K562 (cell line): ENCODE results near the gene CENPX. TPM values are rescaled to one million over a fixed set of nuclear protein-coding genes. Genes with fewer than 3 reads are reported as not detected.

ENCODE experiments used
- ATAC-seq: fragments of 200-7000 bp; cut with Tn5 transposase; 3 replicates; pipeline ENCODE4 v1.9.1; 2020; ENCODE audit warnings: moderate library complexity
- BruUV-seq: library from RNA; stranded (reverse); fragments of 400-500 nt; replicated peaks from 2 replicates; lab custom pipeline; 2021; lab: Mats Ljungman, UMichigan
- CTCF ChIA-PET: fragments of 300-600 bp; formaldehyde crosslinking; extraction: SDS; loops from one replicate; lab custom pipeline; 2021; ENCODE audit warnings: low intra/inter-chr PET ratio; lab: Yijun Ruan, JAX
- POLR2A ChIA-PET: fragments of 300-600, 350-650 bp; sonication (Branson Sonifier 250); formaldehyde crosslinking; extraction: SDS; loops from one replicate; lab custom pipeline; 2021; ENCODE audit warnings: antibody characterized with exemption, inconsistent platforms; lab: Yijun Ruan, JAX
- DNase-seq, 4 experiments: peaks; one replicate each; pipeline versions ENCODE4 v3.0.0 to v3.0.0-alpha.2; 2011 to 2018; ENCODE audit warnings: low spot score in 3 of 4, mixed read lengths in 3 of 4; ENCODE audit errors: extremely low read depth in 1 of 4
- FAIRE-seq: peaks from 2 replicates; lab custom pipeline; 2011; peaks lifted over from hg19 to GRCh38; lab: Jason Lieb, UNC
- H2AFZ ChIP-seq: 2 replicates; pipeline ENCODE4 v1.6.0; 2011; ENCODE audit warnings: low read depth, low read length, control low read depth, inconsistent platforms
- H3K27ac ChIP-seq: fragments of 200-600 bp; 3 replicates; pipeline ENCODE4 v1.8.0; 2011; ENCODE audit warnings: low read depth, mild to moderate bottlenecking, control low read depth, inconsistent platforms, low read length, moderate library complexity, mixed read lengths; ENCODE audit errors: extremely low read depth
- H3K27me3 ChIP-seq, 2 experiments: fragments of 300-600 bp in 1 of 2; 2 replicates in 1 of 2; 3 replicates in 1 of 2; pipeline versions ENCODE4 v1.6.0 to v1.8.0; 2011; ENCODE audit warnings: inconsistent platforms in 2 of 2, low read length in 2 of 2, mild to moderate bottlenecking in 1 of 2, mixed read lengths in 1 of 2, moderate library complexity in 1 of 2; ENCODE audit not compliant: control insufficient read depth in 2 of 2, insufficient read depth in 2 of 2
- H3K36me3 ChIP-seq: fragments of 300-600 bp; 3 replicates; pipeline ENCODE4 v1.8.0; 2011; ENCODE audit warnings: mild to moderate bottlenecking, low read length, inconsistent platforms; ENCODE audit not compliant: control insufficient read depth, insufficient read depth
- H3K4me1 ChIP-seq, 2 experiments: fragments of 200-600 bp in 1 of 2; replicated peaks in 1 of 2; 2 replicates in 1 of 2; 3 replicates in 1 of 2; pipeline versions ENCODE4 v1.5.1 to v1.8.0; 2011; ENCODE audit warnings: inconsistent platforms in 2 of 2, low read length in 2 of 2, mild to moderate bottlenecking in 1 of 2, mixed read lengths in 1 of 2, moderate library complexity in 1 of 2; ENCODE audit not compliant: control insufficient read depth in 2 of 2, insufficient read depth in 2 of 2
- H3K4me2 ChIP-seq: 2 replicates; pipeline ENCODE4 v1.6.1; 2011; ENCODE audit warnings: low read length, control low read depth, inconsistent platforms, mixed read lengths; ENCODE audit not compliant: insufficient read depth
- H3K4me3 ChIP-seq: fragments of 200-600 bp; sonication (generic), shearing (Covaris generic); 2 replicates; pipeline ENCODE4 v1.5.1; 2016; ENCODE audit warnings: control low read depth, inconsistent platforms
- H3K79me2 ChIP-seq: fragments of 200-600 bp; 3 replicates; pipeline ENCODE4 v1.8.0; 2011; ENCODE audit warnings: low read length, inconsistent platforms; ENCODE audit not compliant: control insufficient read depth, insufficient read depth
- H3K9ac ChIP-seq, 2 experiments: 2 replicates each; pipeline versions ENCODE4 v1.6.0 to v1.6.1; 2011; ENCODE audit warnings: low read depth in 2 of 2, low read length in 2 of 2, control low read depth in 1 of 2, inconsistent platforms in 1 of 2, mild to moderate bottlenecking in 1 of 2, mixed read lengths in 1 of 2; ENCODE audit not compliant: insufficient read depth in 1 of 2
- H3K9me1 ChIP-seq: one replicate; pipeline ENCODE4 v1.6.0; 2011; ENCODE audit warnings: inconsistent platforms, mild to moderate bottlenecking, low read length, moderate library complexity; ENCODE audit not compliant: control insufficient read depth, insufficient read depth
- H3K9me3 ChIP-seq: replicated peaks from 2 replicates; pipeline ENCODE4 v1.5.1; 2011; ENCODE audit warnings: low read depth, low read length, inconsistent platforms; ENCODE audit not compliant: control insufficient read depth, insufficient read depth
- H4K20me1 ChIP-seq: replicated peaks from 2 replicates; pipeline ENCODE4 v1.6.1; 2011; ENCODE audit warnings: low read length, inconsistent platforms, mixed read lengths; ENCODE audit not compliant: control insufficient read depth, insufficient read depth
- DMBX1 ChIP-seq: fragments of 250-450 bp; sonication (Bioruptor Pico); IDR thresholded peaks from 2 replicates; pipeline ENCODE4 v1.8.0; 2022; ENCODE audit warnings: inconsistent platforms, mild to moderate bottlenecking, moderate library complexity, borderline replicate concordance
- KDM5B ChIP-seq: fragments of 200-600 bp; sonication (generic); IDR thresholded peaks from 2 replicates; pipeline ENCODE4 v1.6.1; 2012; ENCODE audit warnings: low read depth, mild to moderate bottlenecking, moderate library complexity, low read length, control low read depth, inconsistent platforms; ENCODE audit not compliant: insufficient replicate concordance
- POLR2G ChIP-seq: fragments of 200-400 bp; formaldehyde crosslinking; IDR thresholded peaks from 2 replicates; pipeline ENCODE4 v1.6.1; 2017; ENCODE audit warnings: low read depth, mild to moderate bottlenecking, antibody characterized with exemption, low read length, moderate library complexity
- RBFOX2 ChIP-seq: fragments of 200-400 bp; formaldehyde crosslinking; IDR thresholded peaks from 2 replicates; pipeline ENCODE4 v1.6.1; 2017; ENCODE audit warnings: low read depth, mild to moderate bottlenecking, low read length, moderate library complexity
- RBM25 ChIP-seq: fragments of 200-400 bp; formaldehyde crosslinking; IDR thresholded peaks from 2 replicates; pipeline ENCODE4 v1.6.1; 2018; ENCODE audit warnings: low read length, low read depth, moderate library complexity; ENCODE audit not compliant: severe bottlenecking
- TAF15 ChIP-seq: fragments of 200-400 bp; formaldehyde crosslinking; IDR thresholded peaks from 2 replicates; pipeline ENCODE4 v1.6.1; 2017; ENCODE audit warnings: mild to moderate bottlenecking, low read depth, low read length, moderate library complexity
- WGBS: fragments of 100-300 bp; shearing (Covaris generic); methylation state at CpG from one replicate; pipeline ENCODE4 v1.1.6; 2016; ENCODE audit warnings: low coverage, mixed read lengths; ENCODE audit not compliant: insufficient coverage; ENCODE audit errors: missing lambda C conversion rate; 5-methylcytosine and 5-hydroxymethylcytosine counted together
- in situ Hi-C: fragments of 300-500 bp; cut with MboI; formaldehyde crosslinking; loops from 4 replicates; pipeline ENCODE4 v1.15.0; 2018; ENCODE audit warnings: inconsistent platforms, mixed read lengths
- intact Hi-C: fragments of 100-400 bp; cut with micrococcal nuclease; formaldehyde crosslinking; loops from 2 replicates; pipeline ENCODE4 v1.14.2; 2022
- polyA plus RNA-seq, 8 experiments: library from polyadenylated mRNA; depleted of rRNA in 4 of 8; stranded (reverse) in 5 of 8; unstranded in 3 of 8; fragments of >200 nt; fragmentation: Nextera tagmentation in 2 of 8; fragmentation: Illumina TruSeq in 1 of 8; extraction: Ambion mirVana in 2 of 8; extraction: Trizol in 1 of 8; gene quantifications; 2 replicates each; pipeline versions ENCODE4 v1.2.1 to v1.2.3, GENCODE V29; 2011 to 2014; ENCODE audit warnings: inconsistent platforms in 1 of 8, missing spikeins in 1 of 8
- total RNA-seq, 7 experiments: library from RNA; depleted of rRNA in 6 of 7; stranded (reverse); fragments of >200 nt in 6 of 7; fragmentation: Illumina TruSeq in 2 of 7; extraction: Trizol in 2 of 7; gene quantifications; 2 replicates each; pipeline versions ENCODE4 v1.2.1 to v1.2.3, GENCODE V29; 2011 to 2021; ENCODE audit warnings: low replicate concordance in 1 of 7
- TF ChIP-seq, protein P1 (sequence below): sonication (generic); formaldehyde crosslinking; IDR thresholded peaks from 2 replicates; pipeline ENCODE4 v1.8.1; 2023; ENCODE audit warnings: mild to moderate bottlenecking, missing genetic modification reagents

CENPX gene
- total and polyA plus RNA-seq, 9 of the 15 experiments (the other 6 are each of a cell fraction or from before 2014, with no cell fraction given): 32.7 to 352 (median 127) TPM

DNA sequence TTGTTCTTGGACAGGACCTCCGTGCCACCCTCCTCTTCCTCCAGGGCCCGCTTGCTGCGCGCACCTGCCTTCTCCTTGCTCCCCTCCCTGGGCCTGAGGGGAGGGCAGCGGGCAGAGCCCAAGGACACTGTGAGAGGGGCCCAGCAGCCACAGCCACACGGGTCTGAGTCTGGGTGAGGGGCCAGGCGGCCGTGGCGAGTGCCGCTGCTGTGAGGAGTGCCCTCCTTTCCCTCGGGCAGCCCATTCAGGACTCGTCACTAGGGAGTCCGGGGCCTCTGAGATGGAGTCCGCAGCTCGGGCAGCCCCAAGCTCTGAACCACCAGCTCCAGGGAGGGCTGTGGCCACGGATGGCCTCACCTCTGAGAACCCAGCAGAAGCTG is 37.3 kb upstream of the CENPX start:
- Histone ChIP-seq H3K27ac (no peak overlapping the region), H3K9ac (no peak overlapping the region; a peak in 1 of 4 replicates)
- 85% methylated on average over 11 of the region's 16 CpGs for WGBS

More for the DNA sequence above, 37.3 kb upstream of the CENPX start:
- ATAC-seq: no peak
- Histone ChIP-seq H3K27me3 (no peaks in the 10 kb centered on the region), H3K4me2 (no peak overlapping the region), H3K4me3 (no peak overlapping the region), H3K36me3 (peaks cover 94% of the 10 kb centered on the region; the same call in 2 of the 3 replicates), H4K20me1 (peaks cover 7% of the 10 kb centered on the region), H3K9me3 (no peaks in the 10 kb centered on the region), H3K4me1 (peaks cover 3 to 90% of the 10 kb centered on the region in 2 experiments; a peak in 3 of 5 replicates), H3K9me1 (no peaks in the 10 kb centered on the region), H3K79me2 (peaks cover 18% of the 10 kb centered on the region)
- CTCF ChIA-PET: no interaction called here
- BruUV-seq: no TSS peak
- FAIRE-seq: no peak
- DNase-seq: no peak
- intact Hi-C loops: no loop called here
- in situ Hi-C loops: no loop called here
- TF ChIP-seq DMBX1 (CRISPR knock-in tag) (no peak), RBFOX2 (peak; percentile 39), RBM25 (no peak), TAF15 (0 out of 2 replicates have a peak, but pooled peaks have one; percentile 34), KDM5B (no peak), POLR2G (peak; percentile 65; the same call in 1 of the 2 replicates)
- TF ChIP-seq, protein P1, sequence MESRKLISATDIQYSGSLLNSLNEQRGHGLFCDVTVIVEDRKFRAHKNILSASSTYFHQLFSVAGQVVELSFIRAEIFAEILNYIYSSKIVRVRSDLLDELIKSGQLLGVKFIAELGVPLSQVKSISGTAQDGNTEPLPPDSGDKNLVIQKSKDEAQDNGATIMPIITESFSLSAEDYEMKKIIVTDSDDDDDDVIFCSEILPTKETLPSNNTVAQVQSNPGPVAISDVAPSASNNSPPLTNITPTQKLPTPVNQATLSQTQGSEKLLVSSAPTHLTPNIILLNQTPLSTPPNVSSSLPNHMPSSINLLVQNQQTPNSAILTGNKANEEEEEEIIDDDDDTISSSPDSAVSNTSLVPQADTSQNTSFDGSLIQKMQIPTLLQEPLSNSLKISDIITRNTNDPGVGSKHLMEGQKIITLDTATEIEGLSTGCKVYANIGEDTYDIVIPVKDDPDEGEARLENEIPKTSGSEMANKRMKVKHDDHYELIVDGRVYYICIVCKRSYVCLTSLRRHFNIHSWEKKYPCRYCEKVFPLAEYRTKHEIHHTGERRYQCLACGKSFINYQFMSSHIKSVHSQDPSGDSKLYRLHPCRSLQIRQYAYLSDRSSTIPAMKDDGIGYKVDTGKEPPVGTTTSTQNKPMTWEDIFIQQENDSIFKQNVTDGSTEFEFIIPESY (CRISPR knock-in tag): 0 out of 2 replicates have a peak, but pooled peaks have one; percentile 26
- TF ChIP-seq, all 486 proteins: peak for 4
- no peak overlapping the region for H2AFZ ChIP-seq
- POLR2A ChIA-PET: interaction anchor here (0.6 to 2.5 kb wide), 11 partner anchors 10 to 275 kb away, joined by 3 to 11 read pairs (median 4); partner anchors contain the start of gene DCXR
